Measurements from ENCODE around the gene SLC11A2. TPM values are rescaled to one million over a fixed set of nuclear protein-coding genes. Genes with fewer than 3 reads are reported as not detected.

Gene SLC11A2
- polyA plus RNA-seq, 3 donors = 11.7 to 69.0 (median 14.9) TPM

- no peaks in the 10 kb centered on the region for H3K9me3 Mint-ChIP-seq
- H3K4me3 Mint-ChIP-seq = no peak overlapping the region
- Histone ChIP-seq H3K4me2 (replicated peaks; ENCODE audit: extremely low read depth, low read length, poor library complexity, severe bottlenecking) (no peak overlapping the region), H3K9ac (ENCODE audit: insufficient read depth, low read length, poor library complexity, severe bottlenecking) (no peak overlapping the region), H3K4me1 (ENCODE audit: control insufficient read depth in 1 of 2, insufficient read depth in 2 of 2, low read length in 2 of 2) (peaks cover 16 to 25% of the 10 kb centered on the region in 2 donors), H3K4me3 (replicated peaks in 1 of 3; ENCODE audit: low read depth in 2 of 3, low read length in 3 of 3) (no peak overlapping the region), H3K36me3 (replicated peaks in 1 of 2; ENCODE audit: control insufficient read depth in 1 of 2, insufficient read depth in 2 of 2, low read length in 2 of 2) (no peaks in the 10 kb centered on the region), H2AFZ (ENCODE audit: insufficient read depth, low read depth, low read length, poor library complexity, severe bottlenecking) (no peak overlapping the region), H3K27ac (ENCODE audit: low read depth in 1 of 2, low read length in 2 of 2) (no peak overlapping the region), H4K20me1 (ENCODE audit: insufficient read depth, low read length) (peaks cover 58% of the 10 kb centered on the region), H3K79me2 (ENCODE audit: insufficient read depth, low read length) (peaks cover 91% of the 10 kb centered on the region), H3K9me3 (replicated peaks in 1 of 2; ENCODE audit: control insufficient read depth in 1 of 2, insufficient read depth in 1 of 2, low read length in 2 of 2) (no peaks in the 10 kb centered on the region), H3K27me3 (ENCODE audit: control insufficient read depth in 2 of 2, insufficient read depth in 2 of 2, low read length in 2 of 2) (no peaks in the 10 kb centered on the region)
- H3K27me3 Mint-ChIP-seq (ENCODE audit: low read depth in 3 of 3) = no peaks in the 10 kb centered on the region
- H3K4me1 Mint-ChIP-seq = peaks cover 26% of the 10 kb centered on the region
- TF ChIP-seq, protein P1, sequence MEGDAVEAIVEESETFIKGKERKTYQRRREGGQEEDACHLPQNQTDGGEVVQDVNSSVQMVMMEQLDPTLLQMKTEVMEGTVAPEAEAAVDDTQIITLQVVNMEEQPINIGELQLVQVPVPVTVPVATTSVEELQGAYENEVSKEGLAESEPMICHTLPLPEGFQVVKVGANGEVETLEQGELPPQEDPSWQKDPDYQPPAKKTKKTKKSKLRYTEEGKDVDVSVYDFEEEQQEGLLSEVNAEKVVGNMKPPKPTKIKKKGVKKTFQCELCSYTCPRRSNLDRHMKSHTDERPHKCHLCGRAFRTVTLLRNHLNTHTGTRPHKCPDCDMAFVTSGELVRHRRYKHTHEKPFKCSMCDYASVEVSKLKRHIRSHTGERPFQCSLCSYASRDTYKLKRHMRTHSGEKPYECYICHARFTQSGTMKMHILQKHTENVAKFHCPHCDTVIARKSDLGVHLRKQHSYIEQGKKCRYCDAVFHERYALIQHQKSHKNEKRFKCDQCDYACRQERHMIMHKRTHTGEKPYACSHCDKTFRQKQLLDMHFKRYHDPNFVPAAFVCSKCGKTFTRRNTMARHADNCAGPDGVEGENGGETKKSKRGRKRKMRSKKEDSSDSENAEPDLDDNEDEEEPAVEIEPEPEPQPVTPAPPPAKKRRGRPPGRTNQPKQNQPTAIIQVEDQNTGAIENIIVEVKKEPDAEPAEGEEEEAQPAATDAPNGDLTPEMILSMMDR (IDR thresholded peaks at IDR 0.05) = no peak
- no peak for DNase-seq
- intact Hi-C loops (cut with micrococcal nuclease) = no loop called here
- WGBS (ENCODE audit: insufficient coverage) = 97% methylated on average over 6 of the region's 7 CpGs
- H3K27ac Mint-ChIP-seq = peak overlapping the region in 1 of 7 donors; percentile 18
- H3K36me3 Mint-ChIP-seq = no peaks in the 10 kb centered on the region
These were observed 12.7 kb downstream of the SLC11A2 start for GRCh38 chr12:51013441-51013840.

DNA sequence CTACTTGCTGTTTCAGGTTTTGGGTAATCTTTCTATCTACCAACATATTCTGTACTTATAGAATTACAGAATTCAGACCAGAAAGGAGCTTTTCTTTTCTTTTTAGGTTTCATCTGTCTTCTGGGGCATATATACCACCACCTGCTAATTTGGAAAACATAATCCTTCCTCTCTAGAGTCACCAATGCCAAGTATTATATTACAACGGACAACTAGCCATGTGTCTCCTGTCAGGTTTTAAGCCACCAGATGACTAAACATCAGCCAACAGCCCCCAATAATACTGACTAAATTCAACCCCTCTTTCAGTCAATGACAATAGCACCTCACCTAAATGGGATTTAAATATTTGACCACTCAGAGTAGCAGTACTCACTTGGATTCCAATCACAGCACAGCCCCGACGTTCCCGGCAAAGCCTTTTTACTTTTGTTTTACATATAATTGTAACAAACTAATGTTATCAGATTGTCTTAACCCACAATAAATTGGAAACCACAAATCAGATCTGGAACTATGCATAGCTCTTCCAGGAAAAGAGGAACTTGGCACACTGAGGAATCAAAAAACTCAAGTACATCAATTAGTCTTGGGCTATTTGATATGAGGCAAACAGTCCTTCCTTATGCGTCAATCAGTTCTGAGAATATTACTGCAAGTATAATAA, 13.5 kb downstream of the SLC11A2 start:
- H3K79me2 ChIP-seq (ENCODE audit: insufficient read depth, low read length) = peaks cover 91% of the 10 kb centered on the region
- no peak overlapping the region for H3K4me3 Mint-ChIP-seq
- no peaks in the 10 kb centered on the region for H3K9me3 Mint-ChIP-seq
- H3K9ac ChIP-seq (ENCODE audit: insufficient read depth, low read length, poor library complexity, severe bottlenecking) = no peak overlapping the region
- H3K4me1 ChIP-seq (ENCODE audit: control insufficient read depth in 1 of 2, insufficient read depth in 2 of 2, low read length in 2 of 2) = peaks cover 22 to 31% of the 10 kb centered on the region in 2 donors
- TF ChIP-seq, protein P1 (IDR thresholded peaks at IDR 0.05) = no peak
- H3K36me3 ChIP-seq (replicated peaks in 1 of 2; ENCODE audit: control insufficient read depth in 1 of 2, insufficient read depth in 2 of 2, low read length in 2 of 2) = peaks cover 3 to 4% of the 10 kb centered on the region in 2 donors
- no peaks in the 10 kb centered on the region for H3K27me3 ChIP-seq (ENCODE audit: control insufficient read depth in 2 of 2, insufficient read depth in 2 of 2, low read length in 2 of 2)
- H2AFZ ChIP-seq (ENCODE audit: insufficient read depth, low read depth, low read length, poor library complexity, severe bottlenecking) = no peak overlapping the region
- H3K36me3 Mint-ChIP-seq = peaks cover 2 to 3% of the 10 kb centered on the region in 2 donors
- DNase-seq = peak in 1 of 3 donors; percentile 11
- no peak overlapping the region for H3K4me3 ChIP-seq (replicated peaks in 1 of 3; ENCODE audit: low read depth in 2 of 3, low read length in 3 of 3)
- no peak overlapping the region for H3K4me2 ChIP-seq (replicated peaks; ENCODE audit: extremely low read depth, low read length, poor library complexity, severe bottlenecking)
- H3K27me3 Mint-ChIP-seq (ENCODE audit: low read depth in 3 of 3) = no peaks in the 10 kb centered on the region
- H4K20me1 ChIP-seq (ENCODE audit: insufficient read depth, low read length) = peaks cover 53% of the 10 kb centered on the region
- no peak overlapping the region for H3K27ac ChIP-seq (ENCODE audit: low read depth in 1 of 2, low read length in 2 of 2)
- WGBS (ENCODE audit: insufficient coverage) = 89% methylated on average over 1 of the region's 5 CpGs
- peak overlapping the region in 2 of 7 donors; percentile 16 to 35 for H3K27ac Mint-ChIP-seq
- intact Hi-C loops (cut with micrococcal nuclease) = no loop called here
- no peaks in the 10 kb centered on the region for H3K9me3 ChIP-seq (replicated peaks in 1 of 2; ENCODE audit: control insufficient read depth in 1 of 2, insufficient read depth in 1 of 2, low read length in 2 of 2)
- H3K4me1 Mint-ChIP-seq = peaks cover 32% of the 10 kb centered on the region
